Stomach smooth muscle (tissue), 2 donors: ENCODE data around the gene TRPV5.

ENCODE experiments used
- H3K27ac ChIP-seq: one replicate; pipeline ENCODE4 v1.7.0; 2013; ENCODE audit warnings: mild to moderate bottlenecking, low read length, inconsistent platforms
- H3K27me3 ChIP-seq, 2 donors: one replicate each; pipeline ENCODE4 v1.7.0; 2013; ENCODE audit warnings: low read length in 2 of 2; ENCODE audit not compliant: insufficient read depth in 2 of 2, control insufficient read depth in 1 of 2
- H3K36me3 ChIP-seq, 2 donors: one replicate each; pipeline ENCODE4 v1.7.0; 2013; ENCODE audit warnings: low read length in 2 of 2; ENCODE audit not compliant: control insufficient read depth in 2 of 2, insufficient read depth in 2 of 2
- H3K4me1 ChIP-seq: one replicate; pipeline ENCODE4 v1.7.0; 2013; ENCODE audit warnings: low read length; ENCODE audit not compliant: control insufficient read depth, insufficient read depth
- H3K4me3 ChIP-seq, 2 donors: one replicate each; pipeline ENCODE4 v1.7.0; 2013; ENCODE audit warnings: low read length in 2 of 2
- H3K9ac ChIP-seq, 2 donors: one replicate each; pipeline ENCODE4 v1.7.0; 2013; ENCODE audit warnings: low read length in 2 of 2, mild to moderate bottlenecking in 1 of 2
- H3K9me3 ChIP-seq, 2 donors: one replicate each; pipeline ENCODE4 v1.7.0; 2013; ENCODE audit warnings: low read length in 2 of 2; ENCODE audit not compliant: control insufficient read depth in 2 of 2
- donor health status: healthy.
- donor health status: Pancreatic carcinoma.

TRPV5 gene

GRCh38 chr7:142870566-142871259, 62.8 kb downstream of the TRPV5 start:
- Histone ChIP-seq H3K9me3 (no peaks in the 10 kb centered on the region), H3K4me1 (no peaks in the 10 kb centered on the region), H3K27ac (no peak overlapping the region), H3K27me3 (peaks cover 0 to 2% of the 10 kb centered on the region in 2 donors), H3K36me3 (no peaks in the 10 kb centered on the region), H3K9ac (no peak overlapping the region), H3K4me3 (no peak overlapping the region)

GRCh38 chr7:142870147-142870559, 63.4 kb downstream of the TRPV5 start:
- Histone ChIP-seq H3K4me3 (no peak overlapping the region), H3K27ac (no peak overlapping the region), H3K9me3 (no peaks in the 10 kb centered on the region), H3K27me3 (no peaks in the 10 kb centered on the region), H3K4me1 (no peaks in the 10 kb centered on the region), H3K9ac (no peak overlapping the region), H3K36me3 (no peaks in the 10 kb centered on the region)

GRCh38 chr7:142869434-142869833, 64.1 kb downstream of the TRPV5 start:
- Histone ChIP-seq H3K4me3 (no peak overlapping the region), H3K27me3 (no peaks in the 10 kb centered on the region), H3K9me3 (no peaks in the 10 kb centered on the region), H3K36me3 (no peaks in the 10 kb centered on the region), H3K9ac (no peak overlapping the region), H3K4me1 (no peaks in the 10 kb centered on the region), H3K27ac (no peak overlapping the region)

DNA sequence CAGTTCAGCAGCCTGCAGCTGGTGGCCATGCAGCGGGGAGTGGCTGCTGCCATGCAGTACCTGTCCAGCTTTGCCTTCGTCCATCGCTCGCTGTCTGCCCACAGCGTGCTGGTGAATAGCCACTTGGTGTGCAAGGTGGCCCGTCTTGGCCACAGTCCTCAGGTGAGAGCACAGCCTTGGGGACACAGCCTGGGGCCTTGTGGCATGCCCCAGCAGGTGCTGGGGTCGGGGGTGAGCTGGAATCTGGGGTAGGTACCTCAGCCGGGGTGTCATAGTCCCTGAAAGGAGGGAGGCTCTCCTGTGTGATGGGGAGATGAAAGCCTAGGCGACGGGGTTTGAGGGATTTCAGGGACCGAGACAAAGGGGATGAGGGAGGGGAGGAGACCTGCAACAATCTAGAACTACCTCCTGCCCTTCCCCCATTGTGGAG, 64.5 kb downstream of the TRPV5 start:
- H3K4me3 ChIP-seq = no peak overlapping the region
- H3K27me3 ChIP-seq = no peaks in the 10 kb centered on the region
- H3K9ac ChIP-seq = no peak overlapping the region
- H3K27ac ChIP-seq = no peak overlapping the region
- no peaks in the 10 kb centered on the region for H3K4me1 ChIP-seq
- no peaks in the 10 kb centered on the region for H3K9me3 ChIP-seq
- no peaks in the 10 kb centered on the region for H3K36me3 ChIP-seq

DNA sequence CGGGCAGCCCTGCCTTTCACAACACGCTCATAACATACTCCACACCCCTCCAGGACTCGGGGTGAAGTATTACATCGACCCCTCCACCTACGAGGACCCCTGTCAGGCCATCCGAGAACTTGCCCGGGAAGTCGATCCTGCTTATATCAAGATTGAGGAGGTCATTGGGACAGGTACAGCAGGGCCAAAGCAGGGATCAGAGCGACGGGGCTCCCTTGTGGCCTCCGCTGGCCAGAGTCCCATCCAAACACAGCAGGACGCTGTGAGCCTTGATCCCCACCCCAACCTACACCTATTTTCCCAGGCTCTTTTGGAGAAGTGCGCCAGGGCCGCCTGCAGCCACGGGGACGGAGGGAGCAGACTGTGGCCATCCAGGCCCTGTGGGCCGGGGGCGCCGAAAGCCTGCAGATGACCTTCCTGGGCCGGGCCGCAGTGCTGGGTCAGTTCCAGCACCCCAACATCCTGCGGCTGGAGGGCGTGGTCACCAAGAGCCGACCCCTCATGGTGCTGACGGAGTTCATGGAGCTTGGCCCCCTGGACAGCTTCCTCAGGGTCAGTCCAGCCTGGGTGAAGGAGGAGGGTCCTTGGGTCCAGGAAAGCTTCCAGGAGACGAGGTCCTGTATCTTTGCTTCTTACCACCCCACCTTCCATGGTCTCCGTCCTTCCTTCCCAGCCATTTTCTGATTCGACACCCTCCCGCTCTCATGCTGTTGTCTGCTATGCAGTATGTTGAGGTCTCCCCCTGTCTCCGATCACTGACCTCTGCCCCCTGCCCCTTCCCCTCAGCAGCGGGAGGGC, 65.2 kb downstream of the TRPV5 start:
- H3K4me1 ChIP-seq = no peaks in the 10 kb centered on the region
- H3K36me3 ChIP-seq = no peaks in the 10 kb centered on the region
- no peak overlapping the region for H3K9ac ChIP-seq
- H3K27me3 ChIP-seq = no peaks in the 10 kb centered on the region
- no peaks in the 10 kb centered on the region for H3K9me3 ChIP-seq
- no peak overlapping the region for H3K4me3 ChIP-seq
- H3K27ac ChIP-seq = no peak overlapping the region

GRCh38 chr7:142867398-142868187, 66.0 kb downstream of the TRPV5 start:
- H3K9me3 ChIP-seq = no peaks in the 10 kb centered on the region

GRCh38 chr7:142867097-142867378, 66.5 kb downstream of the TRPV5 start:
- no peaks in the 10 kb centered on the region for H3K36me3 ChIP-seq
- H3K9me3 ChIP-seq = no peaks in the 10 kb centered on the region
- H3K9ac ChIP-seq = no peak overlapping the region
- no peaks in the 10 kb centered on the region for H3K27me3 ChIP-seq
- no peaks in the 10 kb centered on the region for H3K4me1 ChIP-seq
- no peak overlapping the region for H3K27ac ChIP-seq
- H3K4me3 ChIP-seq = no peak overlapping the region

More at GRCh38 chr7:142867398-142868187, 66.0 kb downstream of the TRPV5 start:
- Histone ChIP-seq H3K9ac (no peak overlapping the region), H3K27ac (no peak overlapping the region), H3K4me3 (no peak overlapping the region), H3K36me3 (no peaks in the 10 kb centered on the region), H3K27me3 (no peaks in the 10 kb centered on the region), H3K4me1 (no peaks in the 10 kb centered on the region)

DNA sequence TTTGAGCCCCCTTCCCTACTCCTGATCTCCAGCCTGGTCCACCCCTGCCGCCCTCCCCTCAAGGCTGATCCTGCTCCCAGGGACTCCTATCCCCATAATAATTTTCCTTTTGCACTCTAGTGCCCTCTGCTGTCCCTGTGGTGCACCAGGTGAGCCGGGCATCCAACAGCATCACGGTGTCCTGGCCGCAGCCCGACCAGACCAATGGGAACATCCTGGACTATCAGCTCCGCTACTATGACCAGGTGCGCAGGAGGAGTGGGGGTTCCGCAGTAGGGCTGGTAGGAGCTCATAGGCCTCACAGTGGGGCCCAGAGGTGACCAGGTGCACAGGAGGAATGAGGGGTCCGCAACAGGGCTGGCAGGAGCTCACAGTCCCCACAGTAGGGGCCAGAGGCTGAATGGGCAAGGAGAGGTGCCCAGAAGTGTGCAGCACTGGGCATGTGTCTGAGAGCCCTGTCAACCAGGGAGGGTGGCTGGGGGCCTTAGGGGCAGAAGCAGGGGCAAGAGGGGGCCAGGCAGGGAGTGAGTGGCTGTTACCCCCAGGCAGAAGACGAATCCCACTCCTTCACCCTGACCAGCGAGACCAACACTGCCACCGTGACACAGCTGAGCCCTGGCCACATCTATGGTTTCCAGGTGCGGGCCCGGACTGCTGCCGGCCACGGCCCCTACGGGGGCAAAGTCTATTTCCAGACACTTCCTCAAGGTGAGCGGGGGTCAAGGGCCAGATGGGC, 67.0 kb downstream of the TRPV5 start:
- Histone ChIP-seq H3K36me3 (no peaks in the 10 kb centered on the region), H3K27ac (no peak overlapping the region), H3K27me3 (no peaks in the 10 kb centered on the region), H3K4me1 (no peaks in the 10 kb centered on the region), H3K9me3 (no peaks in the 10 kb centered on the region), H3K9ac (no peak overlapping the region), H3K4me3 (no peak overlapping the region)

- H3K27me3 ChIP-seq = no peaks in the 10 kb centered on the region
- H3K9me3 ChIP-seq = no peaks in the 10 kb centered on the region
- no peaks in the 10 kb centered on the region for H3K36me3 ChIP-seq
- no peak overlapping the region for H3K4me3 ChIP-seq
- H3K27ac ChIP-seq = no peak overlapping the region
- no peak overlapping the region for H3K9ac ChIP-seq
- H3K4me1 ChIP-seq = no peaks in the 10 kb centered on the region
Measured at GRCh38 chr7:142865766-142866165, 67.8 kb downstream of the TRPV5 start.

- Histone ChIP-seq H3K27ac (no peak overlapping the region), H3K9me3 (no peaks in the 10 kb centered on the region), H3K4me3 (no peak overlapping the region), H3K36me3 (no peaks in the 10 kb centered on the region), H3K4me1 (no peaks in the 10 kb centered on the region), H3K9ac (no peak overlapping the region), H3K27me3 (no peaks in the 10 kb centered on the region)
Measured at GRCh38 chr7:142864980-142865747, 68.4 kb downstream of the TRPV5 start.
